GM23248 (cell line): ENCODE measurements around the gene STRADB. TPM values are rescaled to one million over a fixed set of nuclear protein-coding genes. Genes with fewer than 3 reads are reported as not detected.
"Not testable (repeated sequence)": the region's sequence is repeated elsewhere in the genome, so short reads cannot be mapped to it uniquely, and the experiment has no call there.

Experiments
- DNase-seq: peaks from one replicate; pipeline ENCODE4 v3.0.0-alpha.2; 2015
- H2AFZ ChIP-seq: fragments of 200-600 bp; sonication (generic); 2 replicates; pipeline ENCODE4 v1.6.1; 2016; ENCODE audit warnings: antibody characterized with exemption
- H3F3A ChIP-seq: fragments of 200-600 bp; sonication (generic); 2 replicates; pipeline ENCODE4 v1.6.1; 2016; ENCODE audit warnings: mild to moderate bottlenecking, antibody characterized with exemption, mixed run types; ENCODE audit not compliant: insufficient read depth
- H3K27ac ChIP-seq: fragments of 200-600 bp; sonication (generic); 2 replicates; pipeline ENCODE4 v1.5.1; 2016; ENCODE audit warnings: mild to moderate bottlenecking
- H3K27me3 ChIP-seq: fragments of 200-600 bp; sonication (generic); replicated peaks from 2 replicates; pipeline ENCODE4 v1.6.1; 2016; ENCODE audit warnings: mild to moderate bottlenecking; ENCODE audit not compliant: insufficient read depth
- H3K36me3 ChIP-seq: fragments of 200-600 bp; sonication (generic); 2 replicates; pipeline ENCODE4 v1.6.1; 2016; ENCODE audit warnings: low read depth, mild to moderate bottlenecking
- H3K4me1 ChIP-seq: fragments of 200-600 bp; sonication (generic); 2 replicates; pipeline ENCODE4 v1.6.1; 2016; ENCODE audit warnings: mild to moderate bottlenecking; ENCODE audit not compliant: insufficient read depth
- H3K4me2 ChIP-seq: fragments of 200-600 bp; sonication (generic); one replicate; pipeline ENCODE4 v1.6.1; 2016; ENCODE audit warnings: mild to moderate bottlenecking; ENCODE audit not compliant: unreplicated experiment
- H3K4me3 ChIP-seq: fragments of 200-600 bp; sonication (generic); 2 replicates; pipeline ENCODE4 v1.5.1; 2016; ENCODE audit warnings: mild to moderate bottlenecking
- H3K79me2 ChIP-seq: fragments of 200-600 bp; sonication (generic); 2 replicates; pipeline ENCODE4 v1.6.1; 2016; ENCODE audit warnings: mild to moderate bottlenecking; ENCODE audit not compliant: insufficient read depth
- H3K9ac ChIP-seq: fragments of 200-600 bp; sonication (generic); 2 replicates; pipeline ENCODE4 v1.6.1; 2016; ENCODE audit warnings: mild to moderate bottlenecking
- H3K9me2 ChIP-seq: fragments of 200-600 bp; sonication (generic); 2 replicates; pipeline ENCODE4 v1.6.1; 2016; ENCODE audit warnings: mixed run types, mild to moderate bottlenecking, moderate library complexity; ENCODE audit not compliant: insufficient read depth
- H3K9me3 ChIP-seq: fragments of 200-600 bp; sonication (generic); one replicate; pipeline ENCODE4 v1.6.1; 2017; ENCODE audit warnings: low read depth
- H4K20me1 ChIP-seq: fragments of 200-600 bp; sonication (generic); 2 replicates; pipeline ENCODE4 v1.6.0; 2016; ENCODE audit not compliant: insufficient read depth
- EZH2 ChIP-seq: fragments of 200-600 bp; sonication (generic); IDR thresholded peaks from 2 replicates; pipeline ENCODE4 v1.6.1; 2018; ENCODE audit warnings: antibody characterized with exemption, mild to moderate bottlenecking; ENCODE audit not compliant: insufficient read depth, poor library complexity, severe bottlenecking
- EZH2phosphoT487 ChIP-seq: fragments of 200-600 bp; sonication (generic); IDR thresholded peaks from 2 replicates; pipeline ENCODE4 v1.6.1; 2018; ENCODE audit warnings: antibody characterized with exemption, moderate library complexity, mild to moderate bottlenecking, low read depth; ENCODE audit not compliant: insufficient read depth
- WGBS, 2 experiments: methylation state at CpG; one replicate each; pipeline ENCODE4 v1.1.6; 2015 to 2017; ENCODE audit warnings: low lambda C conversion rate in 2 of 2, low coverage in 1 of 2; ENCODE audit errors: missing lambda C conversion rate in 2 of 2; 5-methylcytosine and 5-hydroxymethylcytosine counted together
- in situ Hi-C: fragments of 300-500 bp; cut with MboI; formaldehyde crosslinking; loops from 2 replicates; pipeline ENCODE4 v1.15.0; 2020
- polyA plus RNA-seq: library from polyadenylated mRNA; unstranded; fragments of >200 nt; fragmentation: Nextera tagmentation; extraction: Ambion mirVana; gene quantifications from 2 replicates; pipeline ENCODE4 v1.2.1, GENCODE V29; 2016
- total RNA-seq: library from RNA; depleted of rRNA; stranded (reverse); fragments of >200 nt; shearing (Covaris generic); gene quantifications from 2 replicates; pipeline ENCODE4 v1.2.3, GENCODE V29; 2014

Gene STRADB
- total and polyA plus RNA-seq, 2 experiments from 2014 or later: 21.2 to 33.7 TPM

GRCh38 chr2:201419057-201419635 lies 32.4 kb upstream of the STRADB start:
- H3K9me2 ChIP-seq: no peaks in the 10 kb centered on the region
- peaks cover 30% of the 10 kb centered on the region for H3K4me1 ChIP-seq
- no peak overlapping the region for H3K9ac ChIP-seq
- TF ChIP-seq EZH2 (no peak), EZH2phosphoT487 (no peak)
- DNase-seq: peak; percentile 45
- H3K9me3 ChIP-seq: no peaks in the 10 kb centered on the region
- no peaks in the 10 kb centered on the region for H3K36me3 ChIP-seq
- peaks cover 68% of the 10 kb centered on the region for H3K79me2 ChIP-seq
- peak overlapping the region; percentile 10; the same call in 1 of the 2 replicates for H3K27ac ChIP-seq
- H3K27me3 ChIP-seq: no peaks in the 10 kb centered on the region
- H4K20me1 ChIP-seq: no peaks in the 10 kb centered on the region
- no peak overlapping the region for H3K4me3 ChIP-seq
- peak overlapping the region; percentile 9 for H3K4me2 ChIP-seq
- peaks cover 31% of the 10 kb centered on the region for H3F3A ChIP-seq
- in situ Hi-C loops: no loop called here
- H2AFZ ChIP-seq: no peak overlapping the region
- 43 to 66% methylated on average over 3 of the region's 3 CpGs for WGBS, 2 experiments

DNA sequence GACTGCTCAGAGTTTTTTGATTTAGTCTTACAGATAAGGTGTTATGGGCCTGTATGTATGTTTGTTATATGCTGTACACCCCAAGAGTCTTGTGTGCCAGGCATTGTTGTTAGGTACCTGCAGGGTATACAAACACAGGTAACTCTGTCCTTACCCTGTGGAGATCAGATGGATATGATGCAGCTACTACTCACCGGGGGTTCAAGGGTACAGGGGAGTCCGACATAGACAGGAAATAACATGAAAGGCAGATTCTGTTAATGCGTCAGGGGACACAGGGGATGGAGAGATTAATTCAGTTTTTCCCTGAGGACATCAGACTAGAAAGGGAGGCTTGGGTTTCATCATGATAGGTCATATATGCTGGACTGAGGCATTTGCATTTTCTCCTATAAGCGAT lies 31.6 kb upstream of the STRADB start:
- Histone ChIP-seq H3K4me2 (no peak overlapping the region), H3K4me3 (no peak overlapping the region), H3K27me3 (no peaks in the 10 kb centered on the region), H3K9ac (no peak overlapping the region), H2AFZ (no peak overlapping the region), H3K9me3 (no peaks in the 10 kb centered on the region), H3K79me2 (peaks cover 69% of the 10 kb centered on the region), H3K4me1 (peaks cover 25% of the 10 kb centered on the region), H3F3A (peaks cover 31% of the 10 kb centered on the region), H3K36me3 (no peaks in the 10 kb centered on the region), H3K9me2 (no peaks in the 10 kb centered on the region), H4K20me1 (no peaks in the 10 kb centered on the region), H3K27ac (peak overlapping the region; percentile 55)
- in situ Hi-C loops: no loop called here
- 90 to 93% methylated on average over 4 of the region's 4 CpGs for WGBS, 2 experiments
- TF ChIP-seq EZH2 (no peak), EZH2phosphoT487 (no peak)
- DNase-seq: no peak

DNA sequence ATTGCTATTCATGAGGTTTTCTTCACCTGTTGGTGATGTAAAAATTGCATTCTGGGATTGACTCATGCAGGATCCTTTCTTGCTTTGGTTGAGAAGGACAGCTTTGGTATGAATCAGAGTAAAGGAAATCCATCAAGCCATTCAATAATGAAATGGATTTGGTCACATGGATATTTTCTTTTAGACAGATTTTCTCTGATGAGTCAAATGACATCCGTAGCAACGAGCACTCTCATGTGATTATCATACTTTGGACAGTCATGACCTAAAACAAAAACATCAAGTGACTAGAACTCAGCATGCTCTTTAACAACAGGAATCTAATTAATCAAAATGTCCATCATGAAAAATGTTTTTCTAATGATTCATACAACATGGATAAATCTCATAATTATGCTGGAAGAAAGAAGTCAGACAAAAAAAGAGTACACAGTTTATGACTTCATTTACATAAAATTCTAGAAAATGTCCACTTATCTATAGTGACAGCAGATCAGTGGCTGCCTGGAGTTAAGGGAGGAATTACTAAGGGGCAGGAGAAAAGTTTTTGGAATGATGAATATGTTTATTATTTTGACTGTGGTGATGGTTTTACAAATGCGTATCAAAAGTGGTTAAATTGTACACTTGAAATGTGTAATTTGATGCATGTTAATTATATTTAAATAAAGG lies 31.0 kb upstream of the STRADB start:
- Histone ChIP-seq H2AFZ (no peak overlapping the region), H3K4me3 (no peak overlapping the region), H3K36me3 (no peaks in the 10 kb centered on the region), H3F3A (peaks cover 31% of the 10 kb centered on the region), H3K4me1 (peaks cover 25% of the 10 kb centered on the region), H3K9me2 (no peaks in the 10 kb centered on the region), H3K4me2 (no peak overlapping the region), H3K27ac (peak overlapping the region; percentile 55), H3K9ac (no peak overlapping the region), H3K79me2 (peaks cover 69% of the 10 kb centered on the region), H3K9me3 (no peaks in the 10 kb centered on the region), H3K27me3 (no peaks in the 10 kb centered on the region), H4K20me1 (no peaks in the 10 kb centered on the region)
- in situ Hi-C loops: no loop called here
- peak; percentile 63 for DNase-seq
- no peak for TF ChIP-seq EZH2
- WGBS, 2 experiments: 22 to 27% methylated on average over 3 of the region's 3 CpGs

DNA sequence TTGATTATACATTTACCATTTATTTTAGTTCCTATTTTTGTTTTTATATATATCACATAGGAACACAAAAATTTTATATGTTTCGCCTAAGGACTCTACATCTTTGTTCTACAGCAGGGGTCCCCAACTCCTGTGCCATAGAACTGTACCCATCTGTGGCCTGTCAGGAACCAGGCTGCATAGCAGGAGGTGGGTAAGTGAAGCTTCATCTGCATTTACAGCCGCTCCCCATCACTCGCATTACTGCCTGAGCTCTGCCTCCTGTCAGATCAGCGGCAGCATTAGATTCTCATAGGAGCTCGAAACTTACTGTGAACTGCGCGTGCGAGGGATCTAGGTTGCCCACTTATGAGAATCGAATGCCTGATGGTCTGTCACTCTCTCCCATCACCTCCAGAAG lies 25.6 kb upstream of the STRADB start:
- H3K9me3 ChIP-seq: no peaks in the 10 kb centered on the region
- WGBS, 2 experiments: 80% methylated on average over 9 of the region's 9 CpGs
- no peaks in the 10 kb centered on the region for H4K20me1 ChIP-seq
- H3K27ac ChIP-seq: no peak overlapping the region
- in situ Hi-C loops: no loop called here
- H3K36me3 ChIP-seq: no peaks in the 10 kb centered on the region
- TF ChIP-seq EZH2phosphoT487: no peak
- DNase-seq: no peak
- no peak overlapping the region for H3K4me2 ChIP-seq
- H3K9me2 ChIP-seq: no peaks in the 10 kb centered on the region
- H3K27me3 ChIP-seq: no peaks in the 10 kb centered on the region
- no peak overlapping the region for H2AFZ ChIP-seq
- H3K9ac ChIP-seq: no peak overlapping the region
- peaks cover 9% of the 10 kb centered on the region; the same call in 1 of the 2 replicates for H3F3A ChIP-seq
- H3K4me3 ChIP-seq: no peak overlapping the region
- 0 out of 2 replicates have a peak, but pooled peaks cover 2% of the 10 kb centered on the region for H3K4me1 ChIP-seq
- H3K79me2 ChIP-seq: peaks cover 91% of the 10 kb centered on the region

- DNase-seq, H3K9me2 ChIP-seq, in situ Hi-C loops, H3K9ac ChIP-seq, H2AFZ ChIP-seq, H3K36me3 ChIP-seq, H3K27ac ChIP-seq, H3K4me3 ChIP-seq, H3K9me3 ChIP-seq, H3K27me3 ChIP-seq, H4K20me1 ChIP-seq, H3K4me2 ChIP-seq: not testable (repeated sequence)
- Histone ChIP-seq H3K79me2 (peaks cover 85% of the 10 kb centered on the region), H3F3A (peaks cover 26% of the 10 kb centered on the region), H3K4me1 (peaks cover 22% of the 10 kb centered on the region)
These were observed 23.2 kb upstream of the STRADB start for GRCh38 chr2:201428366-201428765.

GRCh38 chr2:201429835-201430234 lies 21.7 kb upstream of the STRADB start:
- H3K36me3 ChIP-seq, H3K4me3 ChIP-seq, H2AFZ ChIP-seq, H3K4me2 ChIP-seq, DNase-seq, H3K27me3 ChIP-seq, H3K9ac ChIP-seq, in situ Hi-C loops, H3K9me3 ChIP-seq, H3K27ac ChIP-seq, H3K9me2 ChIP-seq, H4K20me1 ChIP-seq: not testable (repeated sequence)
- peaks cover 24% of the 10 kb centered on the region for H3K4me1 ChIP-seq
- H3K79me2 ChIP-seq: peaks cover 87% of the 10 kb centered on the region
- peaks cover 30% of the 10 kb centered on the region for H3F3A ChIP-seq
- WGBS, 2 experiments: 96 to 99% methylated on average over 5 to 6 of the region's 6 CpGs

GRCh38 chr2:201430322-201430721 lies 21.2 kb upstream of the STRADB start:
- Histone ChIP-seq H3F3A (peaks cover 30% of the 10 kb centered on the region), H3K4me1 (peaks cover 24% of the 10 kb centered on the region), H3K79me2 (peaks cover 87% of the 10 kb centered on the region)
- H3K27ac ChIP-seq, H3K36me3 ChIP-seq, H3K4me3 ChIP-seq, H2AFZ ChIP-seq, H3K27me3 ChIP-seq, H3K4me2 ChIP-seq, H4K20me1 ChIP-seq, H3K9ac ChIP-seq, in situ Hi-C loops, H3K9me2 ChIP-seq, H3K9me3 ChIP-seq, DNase-seq: not testable (repeated sequence)
- WGBS, 2 experiments: 95 to 98% methylated on average over 12 of the region's 12 CpGs
